Osteoblast (primary cell): ENCODE results near the gene PXMP4. TPM values are rescaled to one million over a fixed set of nuclear protein-coding genes. Genes with fewer than 3 reads are reported as not detected.
"Not testable (repeated sequence)": the region's sequence is repeated elsewhere in the genome, so short reads cannot be mapped to it uniquely, and the experiment has no call there.

Experiments
- DNase-seq: peaks from one replicate; pipeline ENCODE4 v3.0.0; 2011; ENCODE audit warnings: low spot score, mixed read lengths; ENCODE audit not compliant: insufficient read length; ENCODE audit errors: missing footprints
- H2AFZ ChIP-seq: 2 replicates; pipeline ENCODE4 v1.6.0; 2011; ENCODE audit warnings: mild to moderate bottlenecking, low read length
- H3K27ac ChIP-seq: 2 replicates; pipeline ENCODE4 v1.5.1; 2011; ENCODE audit warnings: mild to moderate bottlenecking, low read depth, low read length, moderate library complexity
- H3K27me3 ChIP-seq: 2 replicates; pipeline ENCODE4 v1.6.0; 2012; ENCODE audit warnings: mild to moderate bottlenecking, control low read depth, inconsistent platforms, low read length, moderate library complexity; ENCODE audit not compliant: insufficient read depth
- H3K36me3 ChIP-seq: 2 replicates; pipeline ENCODE4 v1.5.1; 2011; ENCODE audit warnings: mild to moderate bottlenecking, low read length, control low read depth, moderate library complexity; ENCODE audit not compliant: insufficient read depth
- H3K4me1 ChIP-seq: 2 replicates; pipeline ENCODE4 v1.5.1; 2011; ENCODE audit warnings: mild to moderate bottlenecking, low read length, control low read depth, moderate library complexity; ENCODE audit not compliant: insufficient read depth
- H3K4me2 ChIP-seq: 2 replicates; pipeline ENCODE4 v1.6.0; 2011; ENCODE audit warnings: mild to moderate bottlenecking, low read length; ENCODE audit not compliant: insufficient read depth
- H3K4me3 ChIP-seq: fragments of 200-600 bp; sonication (generic); 3 replicates; pipeline ENCODE4 v1.5.1; 2012; ENCODE audit warnings: mild to moderate bottlenecking, low read length, inconsistent platforms; ENCODE audit not compliant: insufficient read depth
- H3K79me2 ChIP-seq: 2 replicates; pipeline ENCODE4 v1.6.0; 2012; ENCODE audit warnings: mild to moderate bottlenecking, low read length, control low read depth, inconsistent platforms; ENCODE audit not compliant: insufficient read depth
- H3K9me3 ChIP-seq: 2 replicates; pipeline ENCODE4 v1.5.1; 2011; ENCODE audit warnings: low read depth, low read length, control low read depth
- H4K20me1 ChIP-seq: 2 replicates; pipeline ENCODE4 v1.6.0; 2012; ENCODE audit warnings: mild to moderate bottlenecking, low read length, control low read depth; ENCODE audit not compliant: insufficient read depth
- total RNA-seq: library from RNA; depleted of rRNA; stranded (reverse); fragments of >200 nt; gene quantifications from 2 replicates; pipeline ENCODE4 v1.2.3, GENCODE V29; 2012
- TF ChIP-seq, protein P1 (sequence below): IDR thresholded peaks from 2 replicates; pipeline ENCODE4 v1.5.1; 2011; ENCODE audit warnings: mild to moderate bottlenecking, low read depth, low read length, moderate library complexity; ENCODE audit errors: extremely low read depth

Gene PXMP4
- total RNA-seq, 1 donor = 5.1 TPM

DNA sequence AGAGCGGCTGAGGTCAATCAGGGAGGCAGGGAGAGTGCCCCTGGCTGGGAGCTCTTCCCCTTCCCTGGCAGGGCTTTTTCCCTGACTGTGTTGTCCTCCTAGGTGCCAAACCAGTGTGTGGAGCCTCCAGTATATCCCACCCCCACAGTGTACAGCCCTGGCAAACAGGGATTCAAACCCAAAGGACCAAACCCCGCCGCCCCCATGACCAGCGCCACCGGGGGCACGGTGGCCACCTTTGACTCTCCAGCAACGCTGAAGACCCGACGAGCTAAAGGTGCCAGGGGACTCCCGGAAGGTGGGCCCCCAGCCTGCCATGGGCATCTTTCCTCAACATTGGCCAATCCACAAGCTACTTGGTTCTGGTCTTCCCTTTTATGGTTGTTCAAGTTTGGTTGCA lies 36.9 kb upstream of the PXMP4 start:
- Histone ChIP-seq H3K36me3 (peaks cover 26% of the 10 kb centered on the region), H3K27ac (no peak overlapping the region), H3K4me3 (no peak overlapping the region), H3K4me2 (no peak overlapping the region), H3K9me3 (no peaks in the 10 kb centered on the region), H4K20me1 (no peaks in the 10 kb centered on the region), H3K4me1 (no peaks in the 10 kb centered on the region), H2AFZ (no peak overlapping the region), H3K79me2 (no peaks in the 10 kb centered on the region), H3K27me3 (no peaks in the 10 kb centered on the region)
- no peak for DNase-seq
- TF ChIP-seq, protein P1, sequence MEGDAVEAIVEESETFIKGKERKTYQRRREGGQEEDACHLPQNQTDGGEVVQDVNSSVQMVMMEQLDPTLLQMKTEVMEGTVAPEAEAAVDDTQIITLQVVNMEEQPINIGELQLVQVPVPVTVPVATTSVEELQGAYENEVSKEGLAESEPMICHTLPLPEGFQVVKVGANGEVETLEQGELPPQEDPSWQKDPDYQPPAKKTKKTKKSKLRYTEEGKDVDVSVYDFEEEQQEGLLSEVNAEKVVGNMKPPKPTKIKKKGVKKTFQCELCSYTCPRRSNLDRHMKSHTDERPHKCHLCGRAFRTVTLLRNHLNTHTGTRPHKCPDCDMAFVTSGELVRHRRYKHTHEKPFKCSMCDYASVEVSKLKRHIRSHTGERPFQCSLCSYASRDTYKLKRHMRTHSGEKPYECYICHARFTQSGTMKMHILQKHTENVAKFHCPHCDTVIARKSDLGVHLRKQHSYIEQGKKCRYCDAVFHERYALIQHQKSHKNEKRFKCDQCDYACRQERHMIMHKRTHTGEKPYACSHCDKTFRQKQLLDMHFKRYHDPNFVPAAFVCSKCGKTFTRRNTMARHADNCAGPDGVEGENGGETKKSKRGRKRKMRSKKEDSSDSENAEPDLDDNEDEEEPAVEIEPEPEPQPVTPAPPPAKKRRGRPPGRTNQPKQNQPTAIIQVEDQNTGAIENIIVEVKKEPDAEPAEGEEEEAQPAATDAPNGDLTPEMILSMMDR = no peak

DNA sequence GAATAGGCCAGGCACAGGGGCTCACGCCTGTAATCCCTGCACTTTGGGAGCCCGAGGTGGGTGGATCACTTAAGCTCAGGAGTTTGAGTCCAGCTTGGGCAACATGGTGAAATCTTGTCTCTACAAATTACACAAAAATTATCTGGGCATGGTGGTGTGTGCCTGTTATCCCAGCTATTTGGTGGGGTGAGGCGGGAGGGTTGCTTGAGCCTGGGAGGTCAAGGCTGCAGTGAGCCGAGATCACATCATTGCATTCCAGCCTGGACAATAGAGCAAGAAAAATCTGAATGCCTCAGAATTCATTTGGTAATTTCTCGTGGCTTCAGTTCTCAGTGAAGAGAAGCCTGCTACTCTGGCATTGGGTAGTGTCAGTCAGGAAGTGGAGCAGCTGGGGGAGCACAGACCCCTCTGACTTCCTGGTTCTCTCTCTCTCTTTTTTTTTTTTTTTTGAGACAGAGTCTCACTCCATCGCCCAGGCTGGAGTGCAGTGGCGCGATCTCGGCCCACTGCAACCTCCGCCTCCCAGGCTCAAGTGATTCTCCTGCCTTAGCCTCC lies 35.9 kb upstream of the PXMP4 start:
- H4K20me1 ChIP-seq, H3K79me2 ChIP-seq, H3K4me2 ChIP-seq, H3K4me3 ChIP-seq, H3K9me3 ChIP-seq, H3K27me3 ChIP-seq, H3K27ac ChIP-seq, DNase-seq, H2AFZ ChIP-seq, H3K4me1 ChIP-seq: not testable (repeated sequence)
- peaks cover 22% of the 10 kb centered on the region for H3K36me3 ChIP-seq

DNA sequence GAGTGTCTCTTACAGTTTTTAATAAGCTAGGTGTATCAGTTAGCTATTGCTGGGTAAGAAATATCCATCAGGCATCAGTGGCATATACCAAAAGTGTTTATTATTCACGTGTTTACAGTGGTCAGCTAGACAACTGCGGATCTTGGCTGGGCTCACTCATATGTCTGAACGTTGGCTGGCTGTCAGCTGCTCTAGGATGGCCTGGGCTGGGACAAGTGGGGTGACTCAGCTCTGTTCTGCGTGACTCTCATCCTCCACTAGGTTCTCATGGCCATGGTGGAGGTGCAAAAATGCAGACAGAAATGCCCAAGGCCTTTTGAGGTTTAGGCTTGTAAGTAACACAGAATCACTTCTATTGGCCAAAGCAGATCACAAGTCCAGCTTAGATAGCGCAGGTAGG lies 33.7 kb upstream of the PXMP4 start:
- DNase-seq = peak; percentile 82
- no peak overlapping the region for H3K4me2 ChIP-seq
- no peak overlapping the region for H3K4me3 ChIP-seq
- H2AFZ ChIP-seq = no peak overlapping the region
- H3K27ac ChIP-seq = no peak overlapping the region
- no peaks in the 10 kb centered on the region for H3K79me2 ChIP-seq
- TF ChIP-seq, protein P1 = no peak
- H3K36me3 ChIP-seq = peaks cover 22% of the 10 kb centered on the region
- H4K20me1 ChIP-seq = no peaks in the 10 kb centered on the region
- no peaks in the 10 kb centered on the region for H3K27me3 ChIP-seq
- H3K9me3 ChIP-seq = no peaks in the 10 kb centered on the region
- H3K4me1 ChIP-seq = no peaks in the 10 kb centered on the region

DNA sequence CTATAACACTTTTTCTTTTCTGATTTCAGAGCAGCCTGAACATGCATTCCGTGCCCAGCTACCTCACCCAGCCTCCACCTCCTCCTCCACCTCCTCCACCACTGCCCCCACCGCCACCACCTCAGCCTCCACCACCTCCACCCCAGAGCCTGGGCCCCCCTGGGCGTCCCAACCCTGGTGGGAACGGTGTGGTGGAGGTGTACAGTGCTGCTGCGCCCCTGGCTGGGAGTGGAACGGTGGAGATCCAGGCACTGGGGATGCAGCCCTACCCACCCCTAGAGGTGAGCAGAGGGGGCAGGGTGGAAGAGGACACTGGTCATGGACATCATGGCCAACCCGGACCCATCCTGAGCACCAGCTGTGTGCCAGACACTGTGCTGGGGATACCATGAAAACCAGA lies 33.0 kb upstream of the PXMP4 start:
- Histone ChIP-seq H3K9me3 (no peaks in the 10 kb centered on the region), H3K79me2 (no peaks in the 10 kb centered on the region), H3K36me3 (peaks cover 22% of the 10 kb centered on the region), H4K20me1 (no peaks in the 10 kb centered on the region), H3K4me1 (no peaks in the 10 kb centered on the region), H2AFZ (no peak overlapping the region), H3K27ac (no peak overlapping the region), H3K4me3 (no peak overlapping the region), H3K27me3 (no peaks in the 10 kb centered on the region), H3K4me2 (no peak overlapping the region)
- TF ChIP-seq, protein P1 = no peak
- DNase-seq = no peak
